B cell (primary cell): Measurements from ENCODE around the gene PKD2L2. TPM values are rescaled to one million over a fixed set of nuclear protein-coding genes. Genes with fewer than 3 reads are reported as not detected.

ENCODE experiments used
- ATAC-seq: fragments of 200-7000 bp; cut with Tn5 transposase; one replicate; pipeline ENCODE4 v1.10.0; 2021; ENCODE audit warnings: low read depth, mild to moderate bottlenecking, moderate number of reproducible peaks, moderate library complexity
- CTCF ChIA-PET: fragments of 350-600 bp; sonication (Branson Sonifier 250); formaldehyde crosslinking; loops from one replicate; lab custom pipeline; 2021; ENCODE audit warnings: antibody characterized with exemption, inconsistent platforms; lab: Charles Lee
- POLR2A ChIA-PET: fragments of 350-600 bp; sonication (Branson Sonifier 250); formaldehyde crosslinking; loops from one replicate; lab custom pipeline; 2021; ENCODE audit warnings: antibody characterized with exemption; lab: Charles Lee
- DNase-seq: peaks from one replicate; pipeline ENCODE4 v3.0.0; 2013
- H2AFZ ChIP-seq: 2 replicates; pipeline ENCODE4 v1.6.1; 2012; ENCODE audit warnings: mild to moderate bottlenecking, low read depth, low read length; ENCODE audit not compliant: insufficient read depth, poor library complexity, severe bottlenecking
- H3K27ac ChIP-seq, 2 donors: 1 replicate in 1 of 2; 2 replicates in 1 of 2; pipeline ENCODE4 v1.5.1; 2012 to 2013; ENCODE audit warnings: low read length in 2 of 2, mild to moderate bottlenecking in 2 of 2, moderate library complexity in 1 of 2
- H3K27me3 ChIP-seq, 4 experiments: fragments of 200-600 bp in 1 of 4; sonication (generic) in 1 of 4; replicated peaks in 1 of 4; 1 replicate in 2 of 4; 2 replicates in 2 of 4; pipeline versions ENCODE4 v1.6.1 to v1.7.0; 2013 to 2016; ENCODE audit warnings: low read length in 3 of 4, mild to moderate bottlenecking in 2 of 4, mixed read lengths in 1 of 4, moderate library complexity in 1 of 4; ENCODE audit not compliant: insufficient read depth in 4 of 4, control insufficient read depth in 3 of 4; ENCODE audit errors: control extremely low read depth in 1 of 4
- H3K36me3 ChIP-seq, 2 experiments: replicated peaks in 1 of 2; 1 replicate in 1 of 2; 2 replicates in 1 of 2; pipeline versions ENCODE4 v1.6.1 to v1.7.1; 2013; ENCODE audit warnings: low read length in 1 of 2; ENCODE audit not compliant: insufficient read depth in 2 of 2, control insufficient read depth in 1 of 2; ENCODE audit errors: control extremely low read depth in 1 of 2, extremely low read depth in 1 of 2
- H3K4me1 ChIP-seq, 2 donors: fragments of 200-600 bp in 1 of 2; sonication (generic) in 1 of 2; 1 replicate in 1 of 2; 2 replicates in 1 of 2; pipeline versions ENCODE4 v1.5.1 to v1.6.1; 2013 to 2017; ENCODE audit warnings: low read length in 2 of 2; ENCODE audit not compliant: control insufficient read depth in 2 of 2, insufficient read depth in 2 of 2
- H3K4me2 ChIP-seq: replicated peaks from 2 replicates; pipeline ENCODE3; 2012; ENCODE audit warnings: mild to moderate bottlenecking, low read depth, low read length; ENCODE audit not compliant: poor library complexity, severe bottlenecking
- H3K4me3 ChIP-seq, 5 experiments: fragments of 200-600 bp in 1 of 5; sonication (generic) in 1 of 5; 1 replicate in 3 of 5; 2 replicates in 2 of 5; pipeline versions ENCODE4 v1.5.1 to v1.7.0; 2011 to 2016; ENCODE audit warnings: low read length in 4 of 5, mild to moderate bottlenecking in 4 of 5, low read depth in 2 of 5, control low read depth in 1 of 5, moderate library complexity in 1 of 5; ENCODE audit not compliant: insufficient read depth in 1 of 5; ENCODE audit errors: control extremely low read depth in 1 of 5, extremely low read depth in 1 of 5
- H3K79me2 ChIP-seq: fragments of 200-600 bp; sonication (generic); one replicate; pipeline ENCODE4 v1.6.0; 2016; ENCODE audit warnings: low read length; ENCODE audit not compliant: control insufficient read depth, insufficient read depth
- H3K9ac ChIP-seq: fragments of 200-600 bp; sonication (generic); 2 replicates; pipeline ENCODE4 v1.6.1; 2017; ENCODE audit warnings: mild to moderate bottlenecking, low read length, moderate library complexity
- H3K9me3 ChIP-seq, 3 donors: one replicate each; pipeline versions ENCODE4 v1.6.1 to v1.7.1; 2013; ENCODE audit warnings: low read length in 2 of 3; ENCODE audit not compliant: control insufficient read depth in 2 of 3, insufficient read depth in 1 of 3; ENCODE audit errors: control extremely low read depth in 1 of 3
- H4K20me1 ChIP-seq: 2 replicates; pipeline ENCODE4 v1.6.0; 2012; ENCODE audit warnings: mild to moderate bottlenecking, low read length; ENCODE audit not compliant: insufficient read depth, control insufficient read depth, poor library complexity, severe bottlenecking
- H3K27ac Mint-ChIP-seq: one replicate; pipeline ENCODE4 v1.8.0; 2021; ENCODE audit warnings: mixed read lengths
- H3K27me3 Mint-ChIP-seq: one replicate; pipeline ENCODE4 v1.8.0; 2021; ENCODE audit warnings: mixed read lengths
- H3K4me1 Mint-ChIP-seq: one replicate; pipeline ENCODE4 v1.8.0; 2021; ENCODE audit warnings: mixed read lengths
- H3K4me3 Mint-ChIP-seq: one replicate; pipeline ENCODE4 v1.8.0; 2021; ENCODE audit warnings: mixed read lengths
- H3K9me3 Mint-ChIP-seq: one replicate; pipeline ENCODE4 v1.8.0; 2022; ENCODE audit warnings: mixed read lengths; ENCODE audit not compliant: insufficient read depth
- CTCF ChIP-seq: fragments of 200-600 bp; IDR thresholded peaks from one replicate; pipeline ENCODE4 v1.8.0; 2022; ENCODE audit warnings: antibody characterized with exemption, mild to moderate bottlenecking
- EZH2 ChIP-seq: IDR thresholded peaks from 2 replicates; pipeline ENCODE4 v1.6.1; 2012; ENCODE audit warnings: borderline replicate concordance, low read depth, mild to moderate bottlenecking, moderate library complexity, low read length; ENCODE audit not compliant: insufficient read depth, poor library complexity, severe bottlenecking
- WGBS: methylation state at CpG from one replicate; pipeline ENCODE4 v1.1.5; 2013; ENCODE audit warnings: missing lambda C conversion rate; ENCODE audit not compliant: insufficient coverage; 5-methylcytosine and 5-hydroxymethylcytosine counted together
- intact Hi-C: fragments of 100-400 bp; cut with micrococcal nuclease; formaldehyde crosslinking; loops from one replicate; pipeline ENCODE4 v1.10.0; 2022
- polyA plus RNA-seq: library from polyadenylated mRNA; depleted of rRNA; stranded (reverse); fragments of >200 nt; gene quantifications from 2 replicates; pipeline ENCODE4 v1.2.3, GENCODE V29; 2012
- total RNA-seq, 2 donors: library from RNA; stranded (reverse); fragments of 120-200 nt in 1 of 2; gene quantifications; 1 replicate in 1 of 2; 2 replicates in 1 of 2; pipeline versions ENCODE4 v1.2.3 to v1.2.4, GENCODE V29; 2013 to 2022

Gene PKD2L2
- total and polyA plus RNA-seq, 2 donors (not counting 1 experiment from before 2014, with no cell fraction given), result 0.12 to 0.37 TPM

- peaks cover 18 to 20% of the 10 kb centered on the region in 2 donors for H3K4me1 ChIP-seq
- peak; percentile 70 for ATAC-seq
- H4K20me1 ChIP-seq, result no peaks in the 10 kb centered on the region
- H2AFZ ChIP-seq, result peak overlapping the region; percentile 39
- peak overlapping the region in 1 of 2 donors; percentile 55 for H3K27ac ChIP-seq
- POLR2A ChIA-PET, result no interaction called here
- Mint-ChIP-seq H3K4me1 (peaks cover 24% of the 10 kb centered on the region), H3K9me3 (peaks cover 1% of the 10 kb centered on the region), H3K4me3 (peak overlapping the region; percentile 66), H3K27ac (peak overlapping the region; percentile 70), H3K27me3 (no peaks in the 10 kb centered on the region)
- H3K9ac ChIP-seq, result peak overlapping the region; percentile 5
- no peaks in the 10 kb centered on the region for H3K27me3 ChIP-seq
- H3K36me3 ChIP-seq, result no peaks in the 10 kb centered on the region
- peak; percentile 55 for DNase-seq
- peak overlapping the region; percentile 54 for H3K4me2 ChIP-seq
- intact Hi-C loops, result no loop called here
- H3K9me3 ChIP-seq, result no peaks in the 10 kb centered on the region
- CTCF ChIA-PET, result interaction anchor here (1.0 kb wide), 1 partner anchor 78 kb away, joined by 3 read pairs; no protein-coding TSS in a partner anchor
- H3K4me3 ChIP-seq, result peak overlapping the region in 2 of 5 experiments; percentile 2 to 45
- WGBS, result no CpG with 5 or more reads among the region's 3 CpGs
- TF ChIP-seq EZH2 (no peak), CTCF (no peak)
- no peaks in the 10 kb centered on the region for H3K79me2 ChIP-seq
These were observed 30.9 kb upstream of the PKD2L2 start for GRCh38 chr5:137858223-137858916.

GRCh38 chr5:137858954-137859353 lies 30.3 kb upstream of the PKD2L2 start:
- DNase-seq, result no peak
- Histone ChIP-seq H3K4me3 (no peak overlapping the region), H3K9me3 (no peaks in the 10 kb centered on the region), H4K20me1 (no peaks in the 10 kb centered on the region), H3K79me2 (no peaks in the 10 kb centered on the region), H3K4me1 (peaks cover 18 to 20% of the 10 kb centered on the region in 2 donors), H3K27ac (peak overlapping the region in 1 of 2 donors; percentile 23), H3K27me3 (no peaks in the 10 kb centered on the region), H3K36me3 (no peaks in the 10 kb centered on the region), H3K9ac (no peak overlapping the region), H3K4me2 (peak overlapping the region; percentile 54), H2AFZ (peak overlapping the region; percentile 39)
- CTCF ChIA-PET, result no interaction called here
- no peaks in the 10 kb centered on the region for H3K27me3 Mint-ChIP-seq
- no peaks in the 10 kb centered on the region for H3K9me3 Mint-ChIP-seq
- POLR2A ChIA-PET, result no interaction called here
- no peak for ATAC-seq
- 100% methylated on average over 1 of the region's 5 CpGs for WGBS
- H3K27ac Mint-ChIP-seq, result no peak overlapping the region
- no peak overlapping the region for H3K4me3 Mint-ChIP-seq
- intact Hi-C loops, result no loop called here
- peaks cover 24% of the 10 kb centered on the region for H3K4me1 Mint-ChIP-seq
- TF ChIP-seq CTCF (no peak), EZH2 (no peak)
